T1000 (cell line): ENCODE data around the gene BID.

Experiments
- DNase-seq: peaks from one replicate; lab custom pipeline; 2025; ENCODE audit warnings: mixed read lengths; lab: John Stamatoyannopoulos, UW

Gene BID

GRCh38 chr22:17774206-17774925 is at the start of gene BID:
Gene BID (minus strand): TSS chr22:17774469. CDS start chr22:17750116, 24,353 bp downstream.
- no peak for DNase-seq

GRCh38 chr22:17823964-17824363 is 49.7 kb upstream of the BID start:
- DNase-seq, result no peak

GRCh38 chr22:17823226-17823625 is 49.0 kb upstream of the BID start:
- no peak for DNase-seq

- DNase-seq, result no peak
These were observed 47.8 kb upstream of the BID start for GRCh38 chr22:17822087-17822486.

- no peak for DNase-seq
These were observed 46.7 kb upstream of the BID start for GRCh38 chr22:17820879-17821439.

- no peak for DNase-seq
These were observed 44.4 kb upstream of the BID start for GRCh38 chr22:17818649-17819048.

GRCh38 chr22:17818180-17818579 is 43.9 kb upstream of the BID start:
- DNase-seq, result no peak

DNA sequence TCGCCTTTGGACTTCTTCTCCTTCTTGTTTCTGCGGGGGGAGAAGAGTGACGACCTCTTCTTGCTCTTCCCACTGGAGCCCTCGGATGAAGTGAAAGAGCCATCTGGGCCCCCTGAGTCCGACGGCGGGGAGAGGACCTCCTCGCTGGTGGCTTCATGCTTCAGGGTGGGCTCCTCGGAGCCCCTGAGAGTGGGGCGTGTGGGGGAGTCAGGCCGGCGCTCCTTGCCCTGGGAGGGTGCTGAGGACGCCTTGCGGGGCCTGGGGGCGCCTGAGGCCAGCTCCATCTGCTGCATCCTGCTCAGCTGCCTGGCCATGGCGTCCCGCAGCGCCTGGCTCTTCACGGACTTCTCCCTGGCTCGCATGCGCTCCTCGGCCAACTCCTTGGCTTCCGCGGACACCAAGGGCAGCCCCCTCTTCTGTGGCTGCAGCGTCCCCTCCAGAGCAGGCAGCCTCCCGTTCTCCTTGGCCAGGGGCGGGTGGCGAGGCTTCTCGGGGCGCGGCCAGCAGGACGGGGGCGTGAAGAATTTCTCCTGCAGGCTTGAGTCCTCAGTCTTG is 43.3 kb upstream of the BID start:
- DNase-seq, result no peak

DNA sequence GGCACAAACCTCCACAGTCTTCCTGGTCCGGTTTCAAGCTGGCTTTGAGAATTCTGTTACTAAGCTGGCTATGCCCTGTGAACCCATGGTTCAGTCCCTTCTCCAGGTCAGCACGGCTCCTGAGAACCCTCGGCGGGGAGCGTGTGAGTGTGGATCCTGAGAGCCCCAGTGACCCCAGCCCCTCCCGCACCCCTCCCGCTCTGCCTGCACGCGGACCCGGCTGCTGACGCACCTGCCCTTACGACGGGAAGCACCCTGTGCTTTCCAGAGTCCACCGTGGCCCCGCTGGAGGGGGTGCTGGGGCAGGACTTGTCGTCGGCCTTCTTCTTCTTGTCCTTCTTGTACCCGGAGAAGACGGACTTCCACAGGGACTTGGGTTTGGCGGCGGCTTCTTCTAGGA is 42.8 kb upstream of the BID start:
- no peak for DNase-seq

DNA sequence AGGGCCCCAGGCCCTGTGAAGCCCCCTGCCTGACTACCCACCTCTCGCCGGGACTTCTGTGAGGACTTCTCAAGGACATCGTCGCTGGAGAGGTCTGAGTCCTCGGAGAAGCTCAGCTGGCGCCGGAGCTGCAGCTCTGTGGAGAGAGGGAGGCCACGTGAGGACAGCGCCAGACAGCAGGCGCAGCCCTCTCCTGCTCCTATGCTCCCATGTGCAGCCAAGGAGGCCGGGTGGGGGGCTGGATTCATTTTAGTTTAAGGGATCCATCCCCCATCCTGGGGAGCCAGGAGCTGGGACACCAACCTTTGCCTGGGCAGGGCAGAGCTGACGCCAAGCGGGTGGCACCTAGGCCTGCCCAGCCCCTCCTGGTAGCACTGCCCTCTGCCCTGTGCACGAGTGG is 42.4 kb upstream of the BID start:
- no peak for DNase-seq

DNA sequence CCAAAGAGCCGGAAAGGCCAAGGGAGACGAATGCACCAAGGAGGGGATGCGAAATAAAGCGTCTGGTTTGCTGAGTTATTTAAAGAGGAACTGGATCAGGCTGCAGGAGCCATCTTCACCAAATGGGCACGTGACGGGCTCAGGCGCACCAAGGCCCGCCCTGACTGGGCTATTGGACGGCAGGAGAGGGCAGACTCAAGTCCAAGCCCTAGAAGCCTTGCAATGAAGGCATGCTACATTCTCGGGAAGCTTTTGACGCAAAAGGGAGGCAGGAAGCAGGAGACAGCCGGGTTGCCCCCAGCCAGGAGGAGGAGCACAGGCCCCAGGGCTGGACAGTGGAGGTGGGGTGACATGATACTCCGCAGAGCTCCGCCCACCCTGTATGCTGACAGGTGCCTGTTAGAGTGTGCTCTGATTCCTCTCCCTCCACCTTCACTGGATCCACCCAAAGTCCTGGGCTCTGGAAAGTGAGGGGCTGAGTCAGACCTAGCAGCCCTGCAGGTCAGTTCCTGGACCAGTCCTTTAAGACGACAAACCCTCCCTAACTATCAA is 41.5 kb upstream of the BID start:
- DNase-seq, result no peak

- DNase-seq, result no peak
These were observed 40.6 kb upstream of the BID start for GRCh38 chr22:17814830-17815229.

GRCh38 chr22:17814084-17814483 is 39.8 kb upstream of the BID start:
- no peak for DNase-seq

DNA sequence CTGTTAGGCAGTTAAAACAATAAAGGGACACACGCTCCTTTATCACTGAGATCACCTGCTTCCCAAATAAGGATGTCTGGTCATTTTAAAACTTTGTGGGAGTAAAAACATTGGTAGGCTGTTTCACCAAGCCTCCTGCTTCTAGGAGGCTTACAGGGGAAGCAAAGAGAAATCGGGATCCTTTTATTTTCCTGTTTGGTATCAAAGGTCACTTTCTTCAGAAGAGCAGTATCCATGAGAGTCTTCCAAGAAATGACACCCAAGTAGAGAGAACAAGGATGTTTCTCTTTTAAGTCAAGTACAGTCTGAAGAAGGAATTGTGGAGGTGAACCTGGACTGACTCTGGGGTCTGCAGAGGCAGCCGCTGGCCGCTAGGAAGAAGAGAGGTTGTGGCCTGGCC is 36.9 kb upstream of the BID start:
- no peak for DNase-seq

- DNase-seq, result no peak
These were observed 36.4 kb upstream of the BID start for GRCh38 chr22:17810570-17811116.

GRCh38 chr22:17808693-17809403 is 34.6 kb upstream of the BID start:
- no peak for DNase-seq

DNA sequence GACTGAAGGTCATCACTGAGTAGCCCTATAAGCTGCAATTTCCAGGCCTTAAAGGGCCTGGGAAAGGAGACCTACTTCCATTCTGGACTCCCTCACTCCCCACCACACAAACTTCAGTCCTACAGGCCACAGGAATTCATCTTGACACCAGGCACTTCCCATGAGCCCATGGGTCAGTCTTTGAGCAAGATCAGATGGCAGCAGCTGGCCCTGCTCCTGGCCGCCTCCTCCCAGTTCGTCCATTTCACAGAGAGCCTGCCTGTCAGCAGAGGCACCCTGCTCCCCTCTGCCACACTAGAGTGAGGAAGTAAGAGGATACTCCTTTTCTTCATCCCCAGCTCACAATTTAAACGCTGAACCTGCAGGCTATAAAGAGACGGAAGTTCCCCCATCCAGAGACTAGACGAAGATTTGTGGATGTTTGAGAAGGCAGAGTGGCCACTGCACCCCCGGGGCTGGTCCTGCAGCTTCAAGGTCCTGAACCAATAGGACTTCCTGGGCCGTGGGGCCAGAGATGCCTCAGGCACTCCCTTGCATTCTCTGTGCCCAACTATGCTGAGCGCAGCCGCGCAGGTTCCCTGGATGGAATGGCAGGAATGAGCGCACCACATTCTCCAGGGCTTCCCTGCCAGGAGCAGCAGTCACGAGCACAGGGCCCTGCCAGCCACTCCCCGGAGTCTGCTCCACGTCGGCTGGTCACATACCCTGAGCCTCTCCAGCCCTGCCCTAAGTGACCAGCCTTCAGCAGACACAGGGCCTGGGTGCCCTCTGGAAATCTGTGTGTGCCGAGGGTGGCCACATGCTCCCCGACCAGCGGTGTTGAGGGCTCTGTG is 33.5 kb upstream of the BID start:
- no peak for DNase-seq

GRCh38 chr22:17807086-17807485 is 32.8 kb upstream of the BID start:
- DNase-seq, result no peak

- DNase-seq, result no peak
These were observed 32.2 kb upstream of the BID start for GRCh38 chr22:17806437-17806836.

DNA sequence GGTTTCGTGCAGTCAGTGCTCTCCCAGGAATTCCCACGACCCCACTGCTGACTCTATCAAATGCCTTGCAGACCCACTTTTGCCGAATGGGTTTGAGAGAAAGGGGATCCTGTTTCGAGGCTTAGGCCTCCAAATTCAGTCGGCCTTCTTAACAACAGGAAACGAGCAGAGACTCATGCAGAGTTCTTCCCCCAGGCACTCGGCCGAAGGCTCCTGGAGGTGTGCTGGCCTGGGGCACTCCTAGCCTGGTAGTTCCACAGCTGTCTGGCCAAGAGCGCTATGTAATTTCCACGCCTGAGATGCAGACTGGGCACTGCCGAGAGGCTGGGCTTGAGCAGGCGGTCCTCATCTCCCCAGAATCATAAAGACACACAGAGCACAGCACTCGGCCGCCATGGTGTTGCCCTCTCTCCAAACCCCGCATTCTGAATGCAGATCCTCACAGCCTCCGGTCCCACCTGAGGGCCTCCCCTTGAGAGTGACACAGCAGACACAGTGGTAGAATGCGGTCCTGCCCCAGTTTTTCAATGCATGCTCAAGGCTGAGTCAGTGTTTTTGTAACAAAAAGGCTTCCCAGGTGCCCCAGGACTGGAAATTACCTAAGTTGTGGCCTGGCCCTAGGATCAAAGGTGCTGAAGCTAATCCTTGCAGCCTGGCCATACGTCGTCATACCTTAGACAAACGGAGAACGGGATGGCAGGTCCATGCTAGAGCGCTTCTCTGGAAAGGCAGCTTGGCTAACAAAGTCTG is 30.2 kb upstream of the BID start:
- DNase-seq, result no peak
